BJ (cell line): ENCODE data around the gene L3MBTL1. TPM values are rescaled to one million over a fixed set of nuclear protein-coding genes. Genes with fewer than 3 reads are reported as not detected.

Experiments used
- CTCF ChIA-PET: fragments of 350-600 bp; formaldehyde crosslinking; extraction: SDS; loops from one replicate; lab custom pipeline; 2021; ENCODE audit warnings: antibody characterized with exemption, inconsistent platforms; lab: Yijun Ruan, JAX
- POLR2A ChIA-PET: fragments of 300-600 bp; sonication (Branson Sonifier 250); formaldehyde crosslinking; extraction: SDS; loops from one replicate; lab custom pipeline; 2021; ENCODE audit warnings: antibody characterized with exemption; lab: Charles Lee
- DNase-seq: peaks from one replicate; pipeline ENCODE4 v3.0.0-alpha.2; 2011; ENCODE audit warnings: low read depth
- H3K27me3 ChIP-seq: 2 replicates; pipeline ENCODE4 v1.6.0; 2011; ENCODE audit warnings: low read length; ENCODE audit not compliant: control insufficient read depth, insufficient read depth
- H3K36me3 ChIP-seq: 2 replicates; pipeline ENCODE4 v1.5.1; 2011; ENCODE audit warnings: low read length; ENCODE audit not compliant: control insufficient read depth, insufficient read depth
- H3K4me3 ChIP-seq: 2 replicates; pipeline ENCODE4 v1.5.1; 2011; ENCODE audit warnings: low read depth, mild to moderate bottlenecking, control low read depth, low read length
- polyA plus RNA-seq: library from polyadenylated mRNA; depleted of rRNA; stranded (reverse); fragments of >200 nt; gene quantifications from 2 replicates; pipeline ENCODE4 v1.2.3, GENCODE V29; 2011
- TF ChIP-seq, protein P1 (sequence below): IDR thresholded peaks from 2 replicates; pipeline ENCODE4 v1.5.1; 2011; ENCODE audit warnings: low read depth, mild to moderate bottlenecking, control low read depth, inconsistent platforms, low read length, moderate library complexity; ENCODE audit not compliant: insufficient read depth

The L3MBTL1 gene
- polyA plus RNA-seq, 1 experiment, result 4.5 TPM

- Histone ChIP-seq H3K4me3 (no peak overlapping the region), H3K36me3 (no peaks in the 10 kb centered on the region), H3K27me3 (peaks cover 9% of the 10 kb centered on the region; the same call in 1 of the 2 replicates)
- POLR2A ChIA-PET, result no interaction called here
- CTCF ChIA-PET, result no interaction called here
- DNase-seq, result no peak
- TF ChIP-seq, protein P1, sequence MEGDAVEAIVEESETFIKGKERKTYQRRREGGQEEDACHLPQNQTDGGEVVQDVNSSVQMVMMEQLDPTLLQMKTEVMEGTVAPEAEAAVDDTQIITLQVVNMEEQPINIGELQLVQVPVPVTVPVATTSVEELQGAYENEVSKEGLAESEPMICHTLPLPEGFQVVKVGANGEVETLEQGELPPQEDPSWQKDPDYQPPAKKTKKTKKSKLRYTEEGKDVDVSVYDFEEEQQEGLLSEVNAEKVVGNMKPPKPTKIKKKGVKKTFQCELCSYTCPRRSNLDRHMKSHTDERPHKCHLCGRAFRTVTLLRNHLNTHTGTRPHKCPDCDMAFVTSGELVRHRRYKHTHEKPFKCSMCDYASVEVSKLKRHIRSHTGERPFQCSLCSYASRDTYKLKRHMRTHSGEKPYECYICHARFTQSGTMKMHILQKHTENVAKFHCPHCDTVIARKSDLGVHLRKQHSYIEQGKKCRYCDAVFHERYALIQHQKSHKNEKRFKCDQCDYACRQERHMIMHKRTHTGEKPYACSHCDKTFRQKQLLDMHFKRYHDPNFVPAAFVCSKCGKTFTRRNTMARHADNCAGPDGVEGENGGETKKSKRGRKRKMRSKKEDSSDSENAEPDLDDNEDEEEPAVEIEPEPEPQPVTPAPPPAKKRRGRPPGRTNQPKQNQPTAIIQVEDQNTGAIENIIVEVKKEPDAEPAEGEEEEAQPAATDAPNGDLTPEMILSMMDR, result no peak
Measured at GRCh38 chr20:43506238-43506637, 1.3 kb upstream of the L3MBTL1 start.

DNA sequence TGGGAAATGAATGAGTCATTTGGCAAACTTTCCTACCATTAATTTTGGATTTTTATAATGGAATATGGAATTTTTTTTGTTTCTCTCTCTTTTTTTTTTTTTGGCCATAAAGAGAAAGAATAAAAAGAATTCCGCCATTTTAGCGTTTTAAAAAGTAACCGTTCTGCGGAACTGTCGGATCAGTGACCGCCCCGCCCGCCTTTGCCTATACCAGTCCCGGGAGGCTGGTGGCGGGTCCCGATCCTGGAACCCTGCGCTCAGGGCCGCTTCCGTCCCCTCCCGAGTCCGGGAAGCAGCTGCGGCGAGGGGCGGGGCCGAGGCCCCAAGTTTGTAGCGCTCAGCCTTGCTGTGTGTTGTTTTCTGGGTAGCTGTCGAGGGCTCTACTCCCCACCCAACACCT lies 609 bp downstream of the L3MBTL1 start:
- no peaks in the 10 kb centered on the region for H3K36me3 ChIP-seq
- no peak for DNase-seq
- H3K27me3 ChIP-seq, result peaks cover 6% of the 10 kb centered on the region; the same call in 1 of the 2 replicates
- peak overlapping the region; percentile 57 for H3K4me3 ChIP-seq
- ChIA-PET CTCF (no interaction called here), POLR2A (no interaction called here)
- TF ChIP-seq, protein P1, result no peak

GRCh38 chr20:43508604-43509040 lies 1.1 kb downstream of the L3MBTL1 start:
- H3K36me3 ChIP-seq, result no peaks in the 10 kb centered on the region
- ChIA-PET POLR2A (no interaction called here), CTCF (no interaction called here)
- peaks cover 6% of the 10 kb centered on the region; the same call in 1 of the 2 replicates for H3K27me3 ChIP-seq
- no peak overlapping the region for H3K4me3 ChIP-seq
- TF ChIP-seq, protein P1, result no peak
- DNase-seq, result no peak

- ChIA-PET CTCF (no interaction called here), POLR2A (no interaction called here)
- Histone ChIP-seq H3K4me3 (no peak overlapping the region), H3K27me3 (peaks cover 2% of the 10 kb centered on the region; the same call in 1 of the 2 replicates), H3K36me3 (no peaks in the 10 kb centered on the region)
- no peak for DNase-seq
- TF ChIP-seq, protein P1, result no peak
Measured at GRCh38 chr20:43511879-43512278, 4.4 kb downstream of the L3MBTL1 start.

- no peak for DNase-seq
- TF ChIP-seq, protein P1, result no peak
- Histone ChIP-seq H3K36me3 (no peaks in the 10 kb centered on the region), H3K4me3 (peak overlapping the region; percentile 50), H3K27me3 (no peaks in the 10 kb centered on the region; the same call in 1 of the 2 replicates)
- ChIA-PET POLR2A (no interaction called here), CTCF (interaction anchor here (1.0 kb wide), 1 partner anchor 24 kb away, joined by 3 read pairs; no protein-coding TSS in a partner anchor)
Measured at GRCh38 chr20:43513372-43513930, 6.0 kb downstream of the L3MBTL1 start.
